HG02852 (cell line): ENCODE data around the gene LCP2.

ENCODE experiments used
- ATAC-seq: cut with Tn5 transposase; IDR thresholded peaks from one replicate; pipeline ENCODE4 v1.9.1; 2021; ENCODE audit warnings: mild to moderate bottlenecking, moderate library complexity; ENCODE audit not compliant: unreplicated experiment

Gene LCP2

DNA sequence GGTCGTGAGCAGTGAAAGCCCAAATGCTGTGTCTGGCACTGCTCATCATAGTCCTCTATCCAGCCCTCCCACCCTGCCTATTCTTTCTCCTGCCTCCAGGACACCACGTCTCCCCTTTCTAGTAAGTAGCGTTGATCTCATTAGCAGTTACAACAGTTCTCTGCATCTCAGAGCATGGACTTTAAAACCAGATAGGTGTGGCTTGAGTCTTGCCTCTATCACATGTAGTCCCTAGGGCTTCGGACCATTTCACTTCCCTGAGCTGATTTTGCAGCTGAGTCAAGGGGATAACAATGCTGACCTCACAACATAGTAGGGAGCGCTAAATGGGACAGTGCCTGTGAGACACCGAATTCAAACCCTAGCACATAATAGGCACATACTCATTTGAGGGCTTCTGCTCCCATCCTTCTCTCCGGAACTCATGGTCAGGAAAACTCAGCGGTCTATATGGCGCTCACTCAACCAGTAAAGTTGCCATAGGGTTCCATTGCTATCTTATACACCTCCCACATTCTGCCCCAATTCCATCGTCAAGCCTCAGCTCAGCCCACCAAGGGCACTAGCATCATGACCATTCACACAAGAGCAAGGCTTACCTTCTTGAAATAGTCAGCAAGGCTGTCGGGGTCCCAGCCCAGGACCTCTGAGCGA lies 515 bp downstream of the LCP2 start:
- ATAC-seq = peak; percentile 43

DNA sequence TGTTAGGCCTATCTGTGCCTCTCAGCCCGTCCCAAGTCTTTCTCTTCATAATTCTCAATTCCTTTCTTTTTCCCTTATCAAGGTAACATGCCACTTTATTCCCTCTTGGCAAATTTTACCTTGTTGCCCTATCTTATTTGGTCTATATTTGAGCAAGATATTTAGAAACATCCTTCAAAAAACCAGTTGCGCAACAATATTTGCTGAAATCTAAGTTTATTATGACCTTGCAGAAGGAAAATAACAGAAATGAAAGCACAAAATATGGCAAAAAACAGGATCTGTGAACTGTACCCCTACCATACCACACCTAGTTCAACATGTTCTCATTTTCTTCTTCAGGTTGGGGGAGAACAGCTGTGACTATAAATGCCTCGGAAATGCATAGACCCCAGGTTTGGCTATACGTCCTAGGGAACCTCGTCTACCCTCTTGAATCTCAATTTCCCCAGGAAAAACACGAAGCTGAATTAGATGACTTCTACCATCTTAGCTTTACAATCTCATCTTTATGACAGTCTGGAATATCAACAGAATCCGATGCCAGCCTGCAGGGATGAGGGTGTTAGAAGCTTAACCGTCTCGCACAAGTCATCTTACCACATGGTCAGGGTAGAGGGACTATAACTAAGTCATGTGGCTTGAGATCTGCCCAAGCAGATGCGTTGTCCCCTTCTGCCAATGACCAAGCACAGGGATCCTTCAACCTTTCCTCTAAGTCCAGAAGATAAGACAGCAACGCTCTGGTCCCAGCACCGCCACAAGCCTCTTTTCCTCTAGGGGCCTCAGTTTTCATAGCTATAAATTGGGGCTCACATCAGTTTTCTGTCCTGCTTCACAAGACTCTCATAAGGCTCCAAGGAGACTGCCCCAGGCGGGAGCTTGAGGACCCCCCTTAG lies 1.3 kb downstream of the LCP2 start:
- no peak for ATAC-seq

DNA sequence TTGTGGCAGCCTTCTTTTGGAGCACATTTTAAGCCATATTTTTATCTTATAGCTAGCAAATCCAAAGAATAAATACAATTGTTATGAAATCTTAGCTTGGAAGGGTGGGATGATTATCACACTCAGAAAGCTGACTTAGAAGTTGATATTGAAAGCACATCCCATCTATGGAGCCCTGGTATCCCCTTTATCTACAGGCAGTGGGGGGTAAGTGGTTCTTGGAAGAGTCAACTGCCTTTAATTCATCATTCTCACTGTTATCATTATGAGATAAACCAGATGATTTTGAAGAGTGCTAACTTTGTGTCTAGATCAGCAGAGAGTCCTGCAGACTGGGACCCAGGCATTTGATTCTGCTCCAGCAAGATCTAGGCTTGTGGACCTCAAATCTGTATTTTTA lies 3.0 kb downstream of the LCP2 start:
- ATAC-seq = no peak

DNA sequence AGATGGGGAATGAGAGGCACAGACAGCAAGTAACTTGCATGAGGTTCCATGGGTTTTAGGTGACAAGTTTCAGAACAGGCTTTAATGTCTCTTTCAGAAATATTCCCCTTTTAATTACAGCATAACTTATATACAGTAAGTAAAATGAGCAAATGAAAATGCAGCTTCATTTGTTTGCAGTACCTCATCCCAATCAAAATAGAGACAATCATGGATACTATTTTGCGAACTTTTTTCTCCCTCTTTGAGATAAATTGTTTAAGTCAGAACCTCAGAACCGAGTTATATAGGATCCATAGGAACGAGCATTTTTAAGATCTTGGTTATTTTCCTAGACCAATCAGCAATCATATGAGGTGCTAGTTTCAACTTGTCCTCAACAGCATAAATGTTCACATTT lies 3.5 kb downstream of the LCP2 start:
- no peak for ATAC-seq

DNA sequence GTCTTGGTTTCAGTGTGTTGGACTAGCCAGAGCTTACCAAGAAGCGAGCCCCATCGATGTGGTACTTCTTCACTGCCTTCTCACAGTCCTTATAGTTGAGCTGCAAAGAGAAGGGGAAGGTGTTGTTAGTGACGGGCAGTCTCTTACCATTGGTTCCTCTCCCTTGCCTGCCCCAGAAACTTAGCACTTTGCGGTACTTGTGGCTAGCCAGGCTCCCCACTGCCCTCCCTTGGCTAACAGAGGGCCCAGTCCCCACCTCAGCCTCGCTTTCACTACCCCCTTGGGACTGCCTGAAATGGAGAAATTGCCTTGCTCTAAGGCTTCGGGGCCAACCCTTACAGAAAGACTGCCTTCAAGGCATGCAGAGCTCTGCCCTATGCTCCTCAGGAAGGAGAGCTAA lies 4.3 kb downstream of the LCP2 start:
- peak; percentile 63 for ATAC-seq

DNA sequence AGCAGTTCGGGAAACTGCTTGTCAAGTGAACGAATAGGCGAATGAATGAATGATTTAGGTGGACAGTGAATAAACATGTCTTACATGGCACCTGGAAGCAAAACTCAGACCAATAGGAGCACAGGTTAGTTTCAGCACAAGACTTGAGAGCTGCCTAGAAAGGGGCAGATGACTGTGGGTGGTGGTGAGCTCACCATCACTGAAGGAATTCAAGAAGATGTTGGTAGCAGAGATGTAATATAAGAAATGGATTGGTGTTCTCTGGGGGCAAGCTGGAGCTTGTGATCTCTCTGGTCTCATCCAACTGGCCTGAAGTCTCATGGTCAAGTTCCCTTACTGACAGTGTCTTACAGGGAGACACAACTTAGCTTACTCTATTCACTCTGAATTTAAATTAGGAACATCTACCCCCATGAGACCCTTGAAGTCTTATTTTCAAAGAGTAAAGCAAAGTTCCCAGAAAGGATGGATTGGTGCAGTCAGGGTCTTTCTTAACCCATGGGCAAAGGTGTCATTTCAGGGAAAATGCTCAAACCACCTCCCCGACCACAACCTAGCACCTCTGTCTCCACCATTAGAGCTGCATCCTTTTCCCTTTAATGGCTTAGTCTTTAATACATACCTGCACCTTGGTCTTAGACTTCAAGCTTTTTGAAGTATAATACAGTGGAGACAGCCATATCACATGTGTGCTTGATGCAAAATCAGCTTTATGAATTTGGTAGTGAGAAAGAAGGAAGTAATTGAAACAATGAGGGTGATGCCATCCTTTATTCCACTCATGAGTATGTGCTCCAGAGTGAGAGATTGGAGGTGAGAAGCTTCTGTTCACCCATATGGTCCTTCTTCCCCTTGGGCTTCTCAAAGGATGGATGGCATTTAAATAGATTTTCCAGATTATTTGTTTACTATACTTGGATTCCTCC lies 5.1 kb downstream of the LCP2 start:
- no peak for ATAC-seq

DNA sequence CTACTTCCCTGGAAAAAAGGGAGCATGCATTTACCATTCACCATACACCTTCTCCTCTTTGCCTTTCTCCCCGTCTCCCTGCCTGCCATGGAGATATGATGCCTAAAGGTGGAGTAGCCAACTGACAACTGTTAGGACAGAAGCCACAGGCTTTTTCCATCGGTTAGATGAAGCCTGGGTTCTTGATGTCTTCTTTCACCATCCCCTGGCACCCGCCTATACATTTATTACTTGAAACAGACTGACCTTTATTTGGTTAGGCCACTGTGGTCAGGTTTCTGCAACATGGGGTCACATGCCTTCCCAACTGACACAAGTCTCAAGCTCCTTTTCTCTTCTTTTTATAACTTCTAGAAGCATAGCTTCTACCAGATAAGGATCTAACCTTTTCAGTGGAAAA lies 7.1 kb downstream of the LCP2 start:
- ATAC-seq = no peak

DNA sequence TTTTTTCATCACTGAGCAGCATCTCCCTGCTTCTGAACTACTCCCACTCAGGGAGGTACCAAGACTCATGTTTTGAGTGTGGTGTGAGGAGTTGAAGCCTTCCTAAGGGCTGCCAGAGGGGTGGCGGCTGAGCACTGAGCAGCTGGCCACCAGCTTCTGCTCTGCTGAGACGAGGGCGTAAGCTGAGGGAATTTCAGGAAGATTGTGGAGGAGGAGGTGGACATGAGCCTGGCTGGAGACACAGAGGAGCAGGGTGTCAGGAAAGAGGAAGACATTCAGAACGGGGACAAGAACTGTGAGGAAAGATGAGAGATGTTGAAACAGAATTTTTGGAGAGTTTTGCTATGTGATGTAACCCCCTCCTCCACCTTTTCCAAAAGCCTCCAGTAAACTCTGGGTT lies 7.8 kb downstream of the LCP2 start:
- ATAC-seq = no peak

DNA sequence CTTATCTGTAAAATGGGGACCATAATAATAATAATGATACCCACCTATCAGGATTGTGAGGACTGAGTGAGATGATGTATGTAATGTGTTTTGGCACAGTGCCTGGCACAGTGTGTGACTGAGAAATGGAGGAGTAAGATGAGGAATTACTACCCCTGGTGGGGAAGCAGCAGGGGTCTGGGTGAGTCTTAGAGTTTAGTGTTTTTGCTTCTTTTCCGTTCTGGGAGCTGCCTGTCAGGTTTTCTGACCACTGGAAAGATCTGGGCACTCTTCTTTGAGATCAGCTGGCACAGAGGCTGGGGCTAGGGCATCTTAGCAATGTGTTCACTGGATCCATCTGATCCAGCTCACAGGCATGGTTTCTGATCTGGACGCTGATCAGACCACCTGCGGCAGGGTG lies 8.5 kb downstream of the LCP2 start:
- no peak for ATAC-seq

DNA sequence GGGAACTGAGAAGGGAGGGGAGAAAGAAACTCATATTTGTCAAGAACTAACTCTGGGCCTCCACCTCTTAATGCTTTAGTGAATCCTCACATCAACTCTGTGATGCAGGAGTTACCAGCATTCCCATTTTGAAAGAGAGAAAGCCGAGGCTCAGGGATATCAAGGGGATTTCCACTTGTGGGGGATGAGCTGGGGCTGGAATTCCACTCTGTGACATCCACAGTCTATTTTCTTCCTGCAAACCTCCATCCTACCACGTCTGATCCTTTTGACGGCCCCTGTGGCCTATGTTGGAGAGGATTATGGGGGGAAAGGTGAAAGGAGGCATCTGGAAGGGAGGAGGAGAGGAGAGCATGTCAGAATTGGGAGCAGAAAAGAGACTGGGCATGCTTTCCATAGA lies 9.0 kb downstream of the LCP2 start:
- no peak for ATAC-seq

DNA sequence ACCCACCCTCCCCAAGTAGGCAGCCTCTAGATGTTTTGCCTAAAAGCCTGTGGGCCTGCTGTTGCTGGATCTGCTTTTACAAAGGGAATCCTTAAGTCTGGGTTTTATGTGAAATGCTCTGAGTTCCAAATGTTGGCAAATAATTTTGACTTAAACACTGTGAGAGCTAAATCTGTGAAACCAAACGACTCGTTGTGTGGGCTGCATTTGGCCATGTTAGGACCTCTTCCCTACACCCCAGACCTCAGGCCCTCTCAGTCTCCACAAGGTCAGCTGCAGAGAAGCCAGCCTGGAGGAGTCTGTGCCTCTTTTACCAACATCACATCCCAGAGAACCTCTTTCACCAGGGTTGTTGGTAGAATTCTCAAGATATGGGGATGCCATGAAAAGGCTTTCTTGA lies 9.4 kb downstream of the LCP2 start:
- ATAC-seq = no peak

DNA sequence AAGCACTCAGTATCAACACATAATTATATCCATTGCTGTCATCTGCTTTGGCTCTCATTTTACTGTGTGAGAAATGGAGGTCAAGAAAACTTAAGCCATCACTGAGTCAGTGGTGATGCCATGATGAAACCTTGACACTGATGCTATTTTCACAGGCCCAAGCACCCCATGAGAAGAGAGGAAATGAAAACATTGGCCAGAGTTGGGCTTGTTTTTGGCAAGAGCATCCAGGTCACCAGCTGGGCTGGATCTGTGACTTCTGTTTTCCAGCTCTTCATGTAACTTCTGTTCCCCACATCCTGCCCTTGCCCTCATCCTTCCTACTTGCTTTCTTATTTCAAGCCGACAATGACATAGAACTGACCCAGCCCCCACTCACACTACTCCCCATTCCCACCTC lies 10.0 kb downstream of the LCP2 start:
- ATAC-seq = no peak

DNA sequence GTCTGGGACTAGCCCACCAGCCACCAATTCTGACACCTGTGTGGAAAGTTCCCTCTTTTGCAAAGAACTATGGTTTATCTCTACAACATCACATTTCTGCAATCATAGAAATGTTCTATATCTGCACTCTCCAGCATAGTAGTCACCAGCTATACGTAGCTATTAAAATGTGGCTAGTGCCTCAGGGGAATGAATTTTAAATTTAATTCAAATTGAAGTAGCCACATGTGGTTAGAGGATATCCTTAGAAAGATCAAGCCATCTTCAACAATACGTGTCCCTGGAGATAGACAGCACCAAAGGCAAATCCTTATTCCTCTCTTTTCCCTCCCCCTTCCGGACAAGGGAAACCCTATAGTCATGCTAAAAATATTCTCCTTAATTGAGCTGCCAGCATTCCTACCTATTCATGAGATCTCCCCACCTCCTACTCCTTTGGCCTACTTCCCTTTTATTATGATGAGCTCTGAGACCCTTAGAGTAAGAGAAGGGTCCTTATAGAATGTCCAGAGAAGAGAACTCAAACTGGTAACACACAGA lies 11.1 kb downstream of the LCP2 start:
- no peak for ATAC-seq

DNA sequence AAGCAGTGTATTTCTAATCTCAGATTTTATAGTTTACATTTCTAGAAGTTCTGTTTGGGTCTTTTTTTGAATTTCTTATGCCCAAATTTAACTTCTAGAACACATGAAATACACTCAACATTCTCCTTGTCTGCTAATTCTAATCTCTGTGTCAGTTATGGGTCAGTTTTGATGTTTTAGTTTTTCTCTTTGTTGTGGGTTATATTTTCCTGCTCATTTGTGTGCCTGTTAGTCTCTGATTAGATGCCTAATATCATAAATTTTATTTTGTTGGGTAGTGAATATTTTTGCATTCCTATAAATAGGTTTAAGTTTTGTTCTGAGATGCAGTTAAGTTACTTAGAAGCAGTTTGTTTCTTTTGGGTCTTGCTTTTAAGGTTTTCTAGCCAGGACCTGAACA lies 12.4 kb downstream of the LCP2 start:
- no peak for ATAC-seq

DNA sequence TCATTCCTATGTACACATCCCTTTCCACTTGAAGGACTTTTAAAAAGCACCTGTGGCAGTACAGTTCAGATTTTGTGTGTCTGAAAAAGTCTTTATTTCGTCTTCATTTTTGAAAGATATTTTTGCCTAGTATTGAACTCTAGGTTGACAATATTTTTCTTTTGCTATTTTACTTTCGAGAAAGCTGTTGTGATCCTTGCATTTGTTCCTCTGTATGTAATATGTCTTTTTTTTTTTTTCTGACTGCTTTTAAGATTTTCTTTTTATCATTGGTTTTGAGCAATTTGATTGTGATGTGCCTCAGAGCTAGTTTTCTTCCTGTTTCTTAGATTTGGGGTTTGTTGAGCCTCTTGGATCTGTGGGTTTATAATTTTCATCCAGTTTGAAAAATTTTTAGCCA lies 13.3 kb downstream of the LCP2 start:
- ATAC-seq = no peak

DNA sequence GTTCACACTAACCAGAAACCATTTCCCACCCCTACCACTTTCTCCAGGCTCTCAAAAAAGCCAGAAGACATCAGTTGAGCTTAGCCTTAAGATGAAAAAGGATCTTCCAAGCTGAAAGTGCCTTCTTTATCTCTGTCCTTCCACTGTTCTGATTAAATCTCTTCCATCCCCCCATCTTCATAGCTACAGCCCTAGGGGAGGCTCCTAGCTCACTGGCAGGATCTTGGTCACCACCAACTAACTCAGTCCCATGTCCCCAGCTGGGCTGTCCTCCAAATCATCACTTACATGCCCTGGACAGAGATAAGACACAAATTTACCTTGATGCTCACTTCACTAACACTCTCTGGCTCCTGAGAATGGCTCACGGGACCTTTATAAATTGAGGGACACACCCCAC lies 14.3 kb downstream of the LCP2 start:
- no peak for ATAC-seq

DNA sequence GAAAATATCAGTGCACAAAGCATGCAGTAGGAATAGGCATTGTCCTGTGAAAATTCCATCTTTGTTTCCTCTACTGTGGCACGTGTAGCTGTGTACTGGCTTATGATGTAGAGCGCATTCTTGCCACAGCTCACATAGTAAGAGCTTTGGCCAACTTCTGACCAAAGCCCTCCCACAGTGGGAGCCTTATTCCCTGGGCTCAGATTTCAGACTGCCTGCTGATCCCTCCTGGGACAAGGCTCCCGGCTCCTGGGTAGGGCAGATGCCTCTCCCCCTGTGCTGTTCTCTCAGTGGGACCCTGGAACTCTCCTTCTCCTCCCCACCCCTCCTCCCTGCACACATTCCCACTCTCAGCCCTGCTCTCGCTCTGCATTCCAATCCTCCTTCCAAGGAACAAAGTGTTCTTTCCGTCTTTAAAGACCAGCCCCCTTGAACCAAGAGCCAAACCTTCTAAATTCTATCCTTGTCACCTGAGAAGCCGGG lies 17.5 kb downstream of the LCP2 start:
- no peak for ATAC-seq

DNA sequence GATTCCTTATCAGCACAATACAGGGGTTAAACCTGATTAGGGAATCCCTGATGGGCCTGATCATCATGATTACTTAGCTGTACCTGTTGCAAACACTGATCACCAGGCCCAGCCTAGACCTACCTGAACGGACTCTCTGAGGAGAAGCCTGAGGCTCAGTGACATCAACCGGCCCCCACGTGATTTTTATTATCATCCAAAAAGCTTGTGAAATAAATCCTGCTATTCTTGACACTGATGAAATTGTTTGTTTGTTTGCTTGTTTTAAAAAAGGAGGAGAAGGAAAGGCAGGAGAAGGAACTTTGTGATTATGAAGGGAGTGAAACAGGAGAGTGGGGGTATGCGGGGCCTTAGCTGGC lies 18.1 kb downstream of the LCP2 start:
- no peak for ATAC-seq

DNA sequence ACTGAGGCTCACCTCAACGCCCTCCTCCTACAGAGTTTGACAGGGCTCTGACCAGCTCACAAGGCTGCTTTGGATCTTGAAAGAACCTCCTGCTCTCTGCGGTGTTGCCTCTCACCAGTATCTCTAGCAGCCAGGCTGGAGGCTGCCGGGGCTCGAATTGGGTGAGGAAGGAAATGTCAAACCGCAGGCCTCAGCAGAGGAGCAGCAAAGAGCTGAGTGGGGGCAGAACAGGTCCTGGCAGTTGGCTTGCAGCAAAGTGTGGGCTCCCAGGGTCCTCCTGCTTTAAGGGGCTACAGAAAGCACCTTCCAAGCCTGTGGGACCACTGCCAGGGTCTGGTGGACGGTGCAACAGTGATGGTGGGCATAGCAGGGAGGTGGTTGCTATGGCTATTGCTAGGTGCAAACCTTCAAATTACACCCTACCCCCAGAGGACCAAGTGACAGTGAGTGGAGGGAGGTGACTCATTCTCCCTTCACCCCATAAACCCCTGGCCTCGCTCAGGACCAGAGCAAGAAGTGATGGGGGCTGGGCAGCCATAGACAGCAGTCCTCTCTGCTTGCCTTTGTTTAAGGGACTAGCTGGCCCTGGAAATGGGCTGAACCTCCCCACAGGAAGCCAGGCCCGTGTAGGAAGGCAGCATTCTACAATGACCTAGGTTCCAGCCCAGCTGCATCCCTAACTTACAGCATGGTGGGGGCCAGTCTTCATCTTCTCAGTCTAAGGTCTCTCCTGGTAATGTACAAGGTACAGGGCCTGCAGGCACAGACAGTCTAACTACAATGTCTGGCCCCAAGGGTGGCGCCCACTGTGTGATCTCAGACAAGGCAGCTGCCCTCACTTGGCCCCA lies 18.7 kb downstream of the LCP2 start:
- peak; percentile 90 for ATAC-seq

DNA sequence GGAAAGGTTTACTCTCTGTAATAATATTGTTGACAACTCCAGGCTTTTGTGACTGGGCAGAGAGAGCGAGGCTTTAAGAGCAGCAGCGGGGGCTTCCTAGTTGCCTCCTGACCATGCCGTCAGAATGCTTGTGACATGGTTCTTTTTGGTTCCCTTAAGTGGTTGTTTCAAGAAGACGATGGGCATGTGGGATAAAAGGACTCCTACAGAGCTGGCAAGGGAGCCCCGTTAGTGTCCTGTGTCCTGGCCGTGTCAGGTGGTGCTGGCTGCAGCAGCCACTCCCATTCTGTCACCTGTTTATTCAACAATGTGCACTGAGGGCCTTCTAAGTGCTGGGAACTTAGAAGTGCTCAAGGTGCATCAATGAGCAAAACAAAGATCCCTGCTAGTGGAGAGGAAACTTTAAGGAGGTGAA lies 19.7 kb downstream of the LCP2 start:
- ATAC-seq = no peak
